Measurements from ENCODE around the gene HDGF. TPM values are rescaled to one million over a fixed set of nuclear protein-coding genes. Genes with fewer than 3 reads are reported as not detected.

The HDGF gene
- total RNA-seq, 1 experiment from 2014 or later, result 310 TPM

- no peak overlapping the region for H3K4ac ChIP-seq (ENCODE audit: low read depth, low read length)
- peaks cover 2 to 16% (median 9%) of the 10 kb centered on the region in 3 experiments for H3K36me3 Mint-ChIP-seq (ENCODE audit: insufficient read depth in 1 of 3, low read depth in 3 of 3)
- H3K14ac ChIP-seq (ENCODE audit: insufficient read depth, low read length), result peak overlapping the region; percentile 27
- H3K4me1 ChIP-seq (ENCODE audit: insufficient read depth, low read length), result peaks cover 17% of the 10 kb centered on the region; the same call in 1 of the 2 replicates
- peaks cover 34% of the 10 kb centered on the region for H3K27me3 Mint-ChIP-seq (ENCODE audit: low read depth)
- H3K9me3 ChIP-seq (ENCODE audit: control insufficient read depth, low read depth, low read length), result no peaks in the 10 kb centered on the region
- H3K9ac ChIP-seq (ENCODE audit: extremely low read depth, insufficient read length, low read length), result peak overlapping the region; percentile 1
- H3K4me3 Mint-ChIP-seq, result peak overlapping the region; percentile 74 to 91
- H4K20me1 ChIP-seq (ENCODE audit: control insufficient read depth, insufficient read depth, insufficient read length), result no peaks in the 10 kb centered on the region
- H3K9me3 Mint-ChIP-seq, result no peaks in the 10 kb centered on the region; a peak in 1 of 5 replicates
- H2BK15ac ChIP-seq (ENCODE audit: low read depth, low read length), result no peak overlapping the region
- H2AFZ ChIP-seq (ENCODE audit: low read length), result no peak overlapping the region
- H3K23ac ChIP-seq (ENCODE audit: insufficient read length, low read depth, low read length), result no peak overlapping the region
- H3K4me2 ChIP-seq (ENCODE audit: insufficient read depth, insufficient read length, low read length), result peak overlapping the region; percentile 83
- no peaks in the 10 kb centered on the region for H3K79me2 ChIP-seq (ENCODE audit: insufficient read depth, low read length)
- no peak overlapping the region for H4K8ac ChIP-seq (replicated peaks; ENCODE audit: insufficient read length, low read depth, low read length)
- no peaks in the 10 kb centered on the region for H3K79me1 ChIP-seq (ENCODE audit: insufficient read depth, low read depth, low read length, poor library complexity, severe bottlenecking)
- H2BK12ac ChIP-seq (ENCODE audit: insufficient read length, low read depth, low read length), result no peak overlapping the region
- no peak overlapping the region for H4K5ac ChIP-seq (ENCODE audit: insufficient read length, low read depth, low read length)
- no peak overlapping the region for H2BK5ac ChIP-seq (ENCODE audit: insufficient read length, low read length)
- no peak overlapping the region for H3T11ph ChIP-seq (ENCODE audit: low read length)
- WGBS (ENCODE audit: extremely low coverage, insufficient read length, low lambda C conversion rate), result no CpG with 5 or more reads among the region's 45 CpGs
- no peak overlapping the region for H4K91ac ChIP-seq (ENCODE audit: insufficient read length, low read depth, low read length)
- H3K56ac ChIP-seq (ENCODE audit: insufficient read length, low read depth, low read length), result no peak overlapping the region
- H3K27me3 ChIP-seq (ENCODE audit: insufficient read depth, low read length), result peaks cover 3% of the 10 kb centered on the region; the same call in 1 of the 2 replicates
- no peak overlapping the region for H2AK5ac ChIP-seq (ENCODE audit: insufficient read length, low read length)
- H3K27ac ChIP-seq (ENCODE audit: insufficient read length, low read depth, low read length), result no peak overlapping the region
- peak; percentile 93 for DNase-seq
- no peak overlapping the region for H2BK120ac ChIP-seq (ENCODE audit: low read depth, low read length, poor library complexity, severe bottlenecking)
- H3K4me1 Mint-ChIP-seq, result peaks cover 70 to 77% of the 10 kb centered on the region in 2 experiments
- H3K27ac Mint-ChIP-seq, result peak overlapping the region; percentile 97 to 98 (median 98)
- peaks cover 39% of the 10 kb centered on the region for H3K23me2 ChIP-seq (ENCODE audit: insufficient read length, low read depth, low read length, poor library complexity, severe bottlenecking)
- H2BK20ac ChIP-seq (ENCODE audit: low read depth, low read length, poor library complexity, severe bottlenecking), result no peak overlapping the region
- peak overlapping the region; percentile 18 for H3K18ac ChIP-seq (ENCODE audit: insufficient read length, low read depth, low read length)
- TF ChIP-seq, protein P1, sequence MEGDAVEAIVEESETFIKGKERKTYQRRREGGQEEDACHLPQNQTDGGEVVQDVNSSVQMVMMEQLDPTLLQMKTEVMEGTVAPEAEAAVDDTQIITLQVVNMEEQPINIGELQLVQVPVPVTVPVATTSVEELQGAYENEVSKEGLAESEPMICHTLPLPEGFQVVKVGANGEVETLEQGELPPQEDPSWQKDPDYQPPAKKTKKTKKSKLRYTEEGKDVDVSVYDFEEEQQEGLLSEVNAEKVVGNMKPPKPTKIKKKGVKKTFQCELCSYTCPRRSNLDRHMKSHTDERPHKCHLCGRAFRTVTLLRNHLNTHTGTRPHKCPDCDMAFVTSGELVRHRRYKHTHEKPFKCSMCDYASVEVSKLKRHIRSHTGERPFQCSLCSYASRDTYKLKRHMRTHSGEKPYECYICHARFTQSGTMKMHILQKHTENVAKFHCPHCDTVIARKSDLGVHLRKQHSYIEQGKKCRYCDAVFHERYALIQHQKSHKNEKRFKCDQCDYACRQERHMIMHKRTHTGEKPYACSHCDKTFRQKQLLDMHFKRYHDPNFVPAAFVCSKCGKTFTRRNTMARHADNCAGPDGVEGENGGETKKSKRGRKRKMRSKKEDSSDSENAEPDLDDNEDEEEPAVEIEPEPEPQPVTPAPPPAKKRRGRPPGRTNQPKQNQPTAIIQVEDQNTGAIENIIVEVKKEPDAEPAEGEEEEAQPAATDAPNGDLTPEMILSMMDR (conservative IDR thresholded peaks at IDR 0.05), result peak; percentile 97
Measured at GRCh38 chr1:156705918-156706656, 45.4 kb downstream of the HDGF start.
